Naive B cell (primary cell): Measurements from ENCODE around the gene TRIP12. TPM values are rescaled to one million over a fixed set of nuclear protein-coding genes. Genes with fewer than 3 reads are reported as not detected.
"Not testable (repeated sequence)": the region's sequence is repeated elsewhere in the genome, so short reads cannot be mapped to it uniquely, and the experiment has no call there.

Source experiments
- ATAC-seq, 2 donors: fragments of 150-1000 bp; cut with Tn5 transposase; 2 replicates each; pipeline ENCODE4 v1.10.0; 2021; ENCODE audit warnings: low read depth in 2 of 2, mild to moderate bottlenecking in 2 of 2, moderate library complexity in 2 of 2
- DNase-seq: peaks from one replicate; pipeline ENCODE4 v3.0.0; 2022
- H3K27ac Mint-ChIP-seq, 6 donors: one replicate each; pipeline ENCODE4 v1.8.0; 2020 to 2022; ENCODE audit warnings: mild to moderate bottlenecking in 6 of 6, mixed read lengths in 6 of 6, moderate library complexity in 5 of 6, inconsistent platforms in 2 of 6
- H3K27me3 Mint-ChIP-seq, 3 donors: one replicate each; pipeline ENCODE4 v1.8.0; 2021 to 2022; ENCODE audit warnings: mixed read lengths in 3 of 3, mild to moderate bottlenecking in 1 of 3
- H3K36me3 Mint-ChIP-seq, 2 donors: one replicate each; pipeline ENCODE4 v1.8.0; 2020 to 2022; ENCODE audit warnings: mixed read lengths in 2 of 2, inconsistent platforms in 1 of 2, mild to moderate bottlenecking in 1 of 2
- H3K4me1 Mint-ChIP-seq, 3 donors: one replicate each; pipeline ENCODE4 v1.8.0; 2020 to 2022; ENCODE audit warnings: mixed read lengths in 3 of 3, inconsistent platforms in 1 of 3, mild to moderate bottlenecking in 1 of 3, moderate library complexity in 1 of 3
- H3K4me3 Mint-ChIP-seq, 8 donors: one replicate each; pipeline ENCODE4 v1.8.0; 2020 to 2022; ENCODE audit warnings: mild to moderate bottlenecking in 8 of 8, mixed read lengths in 8 of 8, moderate library complexity in 8 of 8, inconsistent platforms in 2 of 8
- H3K9me3 Mint-ChIP-seq, 7 donors: one replicate each; pipeline ENCODE4 v1.8.0; 2020 to 2022; ENCODE audit warnings: mixed read lengths in 7 of 7, mild to moderate bottlenecking in 5 of 7, inconsistent platforms in 2 of 7, moderate library complexity in 1 of 7
- polyA plus RNA-seq, 6 donors: library from polyadenylated mRNA; unstranded; fragments of 300-500 nt; fragmentation: Illumina TruSeq; gene quantifications; one replicate each; pipeline ENCODE4 v1.2.3, GENCODE V29; 2021; ENCODE audit warnings: low read depth in 6 of 6

The TRIP12 gene
- polyA plus RNA-seq, 6 donors from 2014 or later: 20.0 to 64.5 (median 46.1) TPM

DNA sequence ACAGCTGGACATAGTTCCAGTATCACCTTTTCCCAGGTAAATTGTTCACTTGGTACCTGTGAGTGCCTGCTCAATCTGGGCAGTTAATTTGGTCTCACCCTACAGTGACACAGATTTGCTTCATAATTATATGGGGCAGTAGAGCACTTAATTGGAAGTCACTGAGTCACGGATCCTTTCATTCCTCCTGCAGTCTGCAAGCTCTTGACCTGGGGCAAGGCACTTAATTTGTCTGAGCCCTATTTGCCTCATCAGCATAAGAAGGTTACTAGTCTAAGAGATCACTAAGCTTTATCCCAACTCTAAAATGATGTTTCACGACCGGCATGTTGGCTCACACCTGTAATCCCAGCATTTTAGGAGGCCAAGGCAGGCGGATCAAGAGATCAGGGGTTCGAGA lies 9.4 kb upstream of the TRIP12 start:
- H3K4me3 Mint-ChIP-seq: no peak overlapping the region
- H3K36me3 Mint-ChIP-seq: no peaks in the 10 kb centered on the region
- H3K4me1 Mint-ChIP-seq: no peaks in the 10 kb centered on the region
- H3K9me3 Mint-ChIP-seq: peaks cover 0 to 2% (median 0%) of the 10 kb centered on the region in 7 donors
- no peak for DNase-seq
- no peak for ATAC-seq
- no peaks in the 10 kb centered on the region for H3K27me3 Mint-ChIP-seq
- no peak overlapping the region for H3K27ac Mint-ChIP-seq

DNA sequence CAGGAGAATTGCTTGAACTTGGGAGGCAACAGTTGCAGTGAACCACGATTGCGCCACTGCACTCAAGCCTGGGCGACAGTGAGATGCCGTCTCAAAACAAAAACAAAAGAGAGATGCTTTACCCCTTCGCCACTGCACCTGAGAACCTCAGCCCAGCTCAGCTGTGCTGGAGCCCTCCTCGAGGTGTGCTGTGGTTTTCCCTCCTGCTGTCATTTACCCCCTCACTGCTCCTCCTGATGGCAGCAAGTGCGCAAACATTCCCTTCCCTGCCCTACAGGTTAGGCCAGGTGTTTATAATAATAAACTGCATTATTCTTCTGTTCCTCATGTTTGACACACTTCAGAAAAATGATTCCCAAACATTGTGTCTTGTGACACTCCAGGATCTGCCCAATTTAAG lies 8.8 kb upstream of the TRIP12 start:
- no peak for ATAC-seq
- DNase-seq: no peak
- H3K27ac Mint-ChIP-seq: no peak overlapping the region
- H3K4me1 Mint-ChIP-seq: no peaks in the 10 kb centered on the region
- H3K27me3 Mint-ChIP-seq: no peaks in the 10 kb centered on the region
- no peaks in the 10 kb centered on the region for H3K36me3 Mint-ChIP-seq
- H3K9me3 Mint-ChIP-seq: no peaks in the 10 kb centered on the region
- no peak overlapping the region for H3K4me3 Mint-ChIP-seq

DNA sequence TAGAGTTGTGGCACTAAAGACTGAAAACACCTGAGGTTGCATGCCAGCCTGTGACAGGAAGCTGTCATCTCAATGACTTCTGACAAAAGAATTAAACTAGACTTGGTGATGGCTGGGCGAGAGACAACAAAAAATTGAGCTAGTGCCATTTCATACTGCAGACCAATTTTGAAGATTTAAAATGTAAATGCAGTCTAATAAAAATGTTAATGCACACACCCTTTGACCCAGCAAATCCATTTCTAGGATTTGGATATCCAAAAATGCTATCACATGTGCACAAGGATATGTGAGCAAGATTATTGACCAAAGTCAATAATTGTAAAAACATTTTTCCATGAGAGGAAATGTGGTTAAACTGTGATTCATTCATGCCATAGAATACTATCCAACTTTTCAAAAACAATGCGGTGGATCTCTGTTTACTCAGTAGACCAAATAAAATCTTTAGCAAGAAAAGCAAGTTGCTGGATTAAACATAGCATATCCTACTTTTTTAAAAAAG lies 6.1 kb upstream of the TRIP12 start:
- Mint-ChIP-seq H3K36me3 (no peaks in the 10 kb centered on the region), H3K27ac (no peak overlapping the region), H3K27me3 (no peaks in the 10 kb centered on the region), H3K4me3 (peak overlapping the region in 1 of 8 donors; percentile 26), H3K9me3 (no peaks in the 10 kb centered on the region), H3K4me1 (peaks cover 0 to 5% (median 2%) of the 10 kb centered on the region in 3 donors)
- DNase-seq: no peak
- no peak for ATAC-seq

DNA sequence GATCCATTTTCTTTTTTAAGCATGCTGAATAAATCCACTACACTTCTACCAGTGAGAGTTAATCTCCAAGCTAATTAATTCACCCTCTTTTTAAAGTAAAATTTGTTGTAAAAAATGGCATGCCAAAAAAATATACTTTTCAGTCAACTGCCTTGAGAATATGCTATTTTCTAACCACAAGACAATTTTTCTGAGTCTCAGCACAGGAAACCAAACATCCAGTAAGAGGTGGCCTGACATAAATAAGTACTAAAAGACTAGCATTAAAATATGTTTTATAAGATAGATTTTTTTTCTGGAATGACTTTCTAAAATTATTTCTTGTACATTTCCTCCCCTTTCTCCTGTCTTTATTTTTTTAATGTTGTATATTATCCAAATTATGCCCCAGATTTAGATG lies 3.4 kb upstream of the TRIP12 start:
- no peak for ATAC-seq
- peaks cover 0 to 5% (median 0%) of the 10 kb centered on the region in 7 donors for H3K9me3 Mint-ChIP-seq
- H3K27ac Mint-ChIP-seq: peak overlapping the region in 1 of 6 donors; percentile 44
- no peak for DNase-seq
- H3K36me3 Mint-ChIP-seq: peaks cover 0 to 14% of the 10 kb centered on the region in 2 donors
- H3K4me3 Mint-ChIP-seq: peak overlapping the region in 2 of 8 donors; percentile 24 to 42
- peaks cover 12 to 26% (median 17%) of the 10 kb centered on the region in 3 donors for H3K4me1 Mint-ChIP-seq
- no peaks in the 10 kb centered on the region for H3K27me3 Mint-ChIP-seq

DNA sequence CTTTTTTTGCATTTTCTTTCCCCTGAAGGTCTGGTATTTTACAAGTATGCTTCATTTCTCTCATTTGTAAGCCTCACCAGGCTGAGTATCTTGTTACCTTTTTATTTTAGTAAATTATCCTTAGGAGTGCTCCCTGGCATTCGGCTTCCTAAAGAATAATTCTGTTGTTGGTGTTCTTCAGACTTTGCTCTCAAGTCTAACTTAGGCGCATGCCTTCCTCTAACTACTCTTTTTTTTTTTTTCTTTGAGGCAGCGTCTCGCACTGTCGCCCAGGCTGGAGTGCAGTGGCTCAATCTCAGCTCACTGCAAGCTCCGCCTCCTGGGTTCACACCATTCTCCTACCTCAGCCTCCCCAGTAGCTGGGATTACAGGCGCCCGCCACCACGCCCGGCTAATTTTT lies 2.7 kb upstream of the TRIP12 start:
- DNase-seq, ATAC-seq, H3K9me3 Mint-ChIP-seq, H3K27ac Mint-ChIP-seq, H3K27me3 Mint-ChIP-seq: not testable (repeated sequence)
- H3K4me1 Mint-ChIP-seq: peaks cover 19 to 32% (median 24%) of the 10 kb centered on the region in 3 donors
- H3K4me3 Mint-ChIP-seq: peak overlapping the region in 3 of 8 donors; percentile 36 to 70 (median 68)
- peaks cover 0 to 14% of the 10 kb centered on the region in 2 donors for H3K36me3 Mint-ChIP-seq

DNA sequence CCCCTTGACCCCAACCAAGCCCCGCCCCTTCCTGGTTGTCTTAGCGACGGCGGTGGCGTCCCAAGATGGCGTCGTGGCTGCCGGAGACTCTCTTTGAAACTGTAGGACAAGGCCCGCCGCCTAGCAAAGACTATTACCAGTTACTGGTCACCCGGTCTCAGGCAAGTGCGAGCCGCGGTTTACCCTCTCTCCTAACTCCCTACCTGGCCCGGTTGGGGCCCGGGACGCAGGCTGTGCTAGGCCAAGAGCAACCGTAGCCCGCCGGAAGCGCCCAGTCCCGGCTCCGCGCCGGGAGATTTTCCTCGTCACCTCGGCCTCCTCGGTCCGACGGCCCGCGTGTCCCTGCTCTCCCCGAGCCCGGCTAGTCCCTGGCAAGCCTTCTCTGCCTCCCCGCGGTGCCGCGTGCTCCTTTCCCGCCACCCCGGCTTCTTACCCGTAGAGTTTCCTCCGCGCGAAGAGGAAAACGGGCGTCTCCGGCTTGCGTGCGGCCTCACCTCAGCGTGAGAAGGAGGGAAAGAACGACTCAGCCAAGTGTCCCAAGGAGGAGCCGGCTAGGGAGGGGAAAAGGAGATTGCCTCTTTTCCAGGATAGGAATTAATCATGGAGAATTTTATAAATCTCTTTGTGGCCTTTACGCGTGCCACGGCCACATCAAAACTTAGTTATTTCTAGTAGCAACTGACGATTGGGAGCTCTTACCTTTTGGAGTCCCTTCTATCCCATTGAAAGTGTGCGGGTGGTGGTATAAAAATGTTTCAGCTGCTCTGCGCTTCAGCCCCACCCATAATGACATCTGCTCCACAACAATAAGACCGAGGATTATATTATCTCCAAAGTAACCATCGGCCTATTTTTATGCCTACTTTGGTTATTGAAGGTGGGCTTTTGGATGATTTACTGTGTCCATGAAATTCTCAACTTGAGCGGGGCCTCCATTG lies 909 bp upstream of the TRIP12 start, which contains the start of gene FBXO36:
Gene FBXO36, plus strand, starts transcription at position 55 of the 938 bp plus-strand sequence. Its CDS starts 11 bp downstream, at position 66.
- Mint-ChIP-seq H3K4me1 (peaks cover 25 to 39% (median 36%) of the 10 kb centered on the region in 3 donors), H3K4me3 (peak within 1 kb of the TSS; percentile 95 to 100 (median 100)), H3K27me3 (no peaks in the 10 kb centered on the region), H3K9me3 (peaks cover 0 to 5% (median 0%) of the 10 kb centered on the region in 7 donors), H3K27ac (peak within 1 kb of the TSS; percentile 97 to 100 (median 100)), H3K36me3 (peaks cover 0 to 18% of the 10 kb centered on the region in 2 donors)
- peak; percentile 64 to 68 for ATAC-seq
- DNase-seq: no peak

DNA sequence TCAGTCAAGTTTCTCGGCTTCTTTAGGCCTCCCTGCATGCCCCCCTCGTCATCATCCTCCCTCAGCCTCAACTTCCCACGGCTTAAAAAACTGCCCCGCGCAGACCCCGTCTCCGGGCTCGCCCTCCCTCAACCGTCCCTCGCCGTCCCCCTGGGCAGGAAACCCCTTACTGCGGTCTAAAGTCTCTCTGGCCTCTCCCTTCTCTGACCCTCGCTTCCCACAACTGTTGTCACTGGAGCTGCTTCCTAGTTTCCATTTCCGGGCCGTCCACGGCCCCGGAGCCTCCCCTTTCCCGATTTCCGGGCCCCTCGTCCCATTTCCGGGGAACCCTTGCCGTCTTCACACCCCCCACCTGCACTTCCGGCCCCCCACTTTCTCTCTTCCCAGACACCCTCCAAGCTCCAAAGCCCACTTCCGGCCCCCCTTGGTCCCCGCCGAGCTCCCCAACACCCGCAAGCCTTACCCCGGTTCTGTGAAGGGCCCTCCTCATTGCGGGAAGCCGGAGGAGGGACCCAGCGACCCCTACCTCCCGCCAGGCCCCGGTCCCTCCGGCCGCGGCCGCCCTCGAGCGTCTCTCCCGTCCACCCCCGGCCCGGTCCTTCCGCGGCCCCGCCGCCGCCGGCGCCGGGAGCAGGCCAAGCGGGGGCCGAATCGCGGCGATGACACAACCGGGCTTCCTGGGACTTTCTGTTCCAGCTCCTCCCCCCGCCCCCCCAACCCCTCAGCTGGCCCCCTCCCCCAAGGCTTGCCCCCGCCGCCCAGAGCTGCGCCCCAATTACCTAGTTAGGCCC lies 513 bp downstream of the TRIP12 start:
- Mint-ChIP-seq H3K27me3 (no peaks in the 10 kb centered on the region), H3K4me3 (peak overlapping the region; percentile 95 to 100 (median 100)), H3K4me1 (peaks cover 29 to 49% (median 46%) of the 10 kb centered on the region in 3 donors), H3K9me3 (peaks cover 0 to 5% (median 0%) of the 10 kb centered on the region in 7 donors), H3K27ac (peak overlapping the region; percentile 97 to 100 (median 99)), H3K36me3 (peaks cover 0 to 21% of the 10 kb centered on the region in 2 donors)
- ATAC-seq (peak; percentile 23 to 26), DNase-seq (no peak)

DNA sequence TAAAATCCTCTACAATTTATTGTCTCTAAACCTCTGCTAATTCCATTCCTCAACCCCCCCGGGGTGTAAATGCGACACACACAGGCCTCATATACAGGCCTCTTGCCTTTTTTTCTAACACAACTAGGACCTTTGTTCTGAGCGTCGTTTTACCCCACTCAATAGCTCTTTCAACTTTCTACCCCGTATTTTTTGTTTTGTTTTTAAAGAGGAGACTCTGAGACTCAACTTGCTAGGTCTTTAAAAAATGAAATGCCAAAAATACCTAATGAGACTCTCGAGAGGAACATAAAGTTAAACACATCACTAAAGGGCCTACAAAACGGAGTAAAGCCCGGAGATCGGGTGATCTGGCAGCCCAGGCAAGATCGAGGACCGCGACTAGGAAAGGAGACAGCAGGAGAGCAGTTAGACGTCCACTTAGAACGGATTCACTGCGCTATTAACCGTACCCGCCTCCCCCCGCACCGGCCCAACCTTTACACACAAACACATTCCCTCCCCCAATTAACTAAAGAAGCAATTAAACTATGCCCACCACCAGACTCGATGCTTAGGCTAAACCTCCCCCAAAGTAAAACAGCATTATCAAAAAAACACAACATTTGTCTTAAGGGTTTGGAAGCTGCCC lies 1.7 kb downstream of the TRIP12 start:
- Mint-ChIP-seq H3K4me1 (peaks cover 29 to 56% (median 47%) of the 10 kb centered on the region in 3 donors), H3K27me3 (no peaks in the 10 kb centered on the region), H3K4me3 (peak overlapping the region; percentile 95 to 100 (median 100)), H3K9me3 (peaks cover 0 to 5% (median 0%) of the 10 kb centered on the region in 7 donors), H3K27ac (peak overlapping the region; percentile 94 to 100 (median 99)), H3K36me3 (peaks cover 0 to 21% of the 10 kb centered on the region in 2 donors)
- ATAC-seq (no peak), DNase-seq (peak; percentile 16)

DNA sequence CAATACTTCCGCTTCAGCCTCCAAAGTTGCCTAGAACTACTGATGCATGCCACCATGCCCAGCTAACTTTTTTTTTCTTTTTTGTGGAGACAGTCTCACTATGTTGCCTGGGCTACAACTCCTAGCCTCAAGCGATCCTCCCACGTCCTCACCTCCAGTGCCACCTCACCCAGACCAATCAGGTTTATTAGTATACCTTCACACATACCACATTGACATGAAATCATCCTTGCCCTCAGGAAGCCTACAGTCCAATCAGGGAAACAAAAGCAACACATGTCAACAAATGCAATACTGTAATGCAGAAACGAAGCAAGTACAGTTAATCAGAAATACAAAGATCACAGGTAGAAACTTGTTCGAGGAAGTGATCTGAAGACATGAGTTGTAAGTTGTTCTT lies 4.0 kb downstream of the TRIP12 start:
- Mint-ChIP-seq H3K27me3 (no peaks in the 10 kb centered on the region), H3K9me3 (peaks cover 0 to 5% (median 0%) of the 10 kb centered on the region in 7 donors), H3K36me3 (peaks cover 0 to 21% of the 10 kb centered on the region in 2 donors), H3K4me1 (peaks cover 39 to 70% (median 60%) of the 10 kb centered on the region in 3 donors), H3K27ac (peak overlapping the region in 3 of 6 donors; percentile 5 to 82 (median 48)), H3K4me3 (peak overlapping the region in 3 of 8 donors; percentile 1 to 53 (median 2))
- no peak for DNase-seq
- no peak for ATAC-seq

DNA sequence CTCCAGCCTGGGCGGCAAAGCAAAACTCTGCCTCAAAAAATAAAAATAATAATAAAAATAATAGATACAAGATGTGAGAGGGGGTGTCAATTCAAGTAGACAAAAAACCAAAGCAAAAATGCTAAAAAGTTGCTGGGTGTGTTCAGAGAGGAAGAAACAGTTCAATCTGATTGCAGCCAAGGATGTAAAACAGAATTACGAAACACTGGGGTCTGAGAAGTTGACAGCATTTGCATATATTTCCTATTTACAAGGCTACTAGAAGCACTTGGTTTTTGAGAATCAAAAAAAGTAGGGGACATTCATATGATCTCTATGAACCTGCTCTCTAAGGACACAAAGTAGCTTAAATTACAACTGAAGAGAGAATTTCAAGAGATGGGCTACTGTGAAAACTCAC lies 7.6 kb downstream of the TRIP12 start:
- H3K36me3 Mint-ChIP-seq: peaks cover 0 to 8% of the 10 kb centered on the region in 2 donors
- H3K4me3 Mint-ChIP-seq: peak overlapping the region in 3 of 8 donors; percentile 29 to 51 (median 29)
- no peaks in the 10 kb centered on the region for H3K9me3 Mint-ChIP-seq
- DNase-seq: no peak
- H3K27me3 Mint-ChIP-seq: no peaks in the 10 kb centered on the region
- peak in 1 of 2 donors; percentile 54 for ATAC-seq
- H3K27ac Mint-ChIP-seq: peak overlapping the region in 3 of 6 donors; percentile 43 to 81 (median 43)
- peaks cover 38 to 78% (median 56%) of the 10 kb centered on the region in 3 donors for H3K4me1 Mint-ChIP-seq

DNA sequence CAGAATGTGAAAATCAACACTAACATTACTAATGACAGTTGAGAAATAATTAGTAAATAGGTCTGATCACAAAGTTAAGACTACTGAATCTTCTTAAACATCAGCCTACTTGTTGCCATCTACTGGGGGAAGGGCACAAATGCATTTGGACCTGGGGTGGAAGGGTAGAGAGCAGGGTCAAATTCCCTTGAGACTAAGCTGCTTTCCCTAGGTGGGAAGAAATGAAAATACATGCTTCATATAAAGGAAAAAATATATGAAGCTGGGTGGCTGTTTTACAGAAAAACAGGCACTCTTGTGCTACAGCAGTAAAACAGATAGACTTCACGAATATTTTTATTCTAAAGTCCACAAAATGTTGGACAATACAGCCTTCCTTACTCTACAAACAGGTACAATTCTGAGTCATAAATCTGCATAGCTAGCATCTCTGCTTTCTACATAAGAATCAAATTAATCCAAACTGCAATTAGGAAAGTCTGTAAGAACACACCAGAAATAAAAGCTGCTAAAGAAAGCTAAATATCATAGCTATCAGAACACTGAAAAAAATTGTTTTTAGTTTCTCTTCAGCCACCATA lies 10.9 kb downstream of the TRIP12 start:
- Mint-ChIP-seq H3K4me3 (peak overlapping the region in 5 of 8 donors; percentile 13 to 63 (median 43)), H3K9me3 (no peaks in the 10 kb centered on the region), H3K27me3 (no peaks in the 10 kb centered on the region), H3K36me3 (no peaks in the 10 kb centered on the region), H3K27ac (peak overlapping the region; percentile 30 to 77 (median 54)), H3K4me1 (peaks cover 31 to 69% (median 46%) of the 10 kb centered on the region in 3 donors)
- ATAC-seq (peak; percentile 67 to 79), DNase-seq (peak; percentile 25)

DNA sequence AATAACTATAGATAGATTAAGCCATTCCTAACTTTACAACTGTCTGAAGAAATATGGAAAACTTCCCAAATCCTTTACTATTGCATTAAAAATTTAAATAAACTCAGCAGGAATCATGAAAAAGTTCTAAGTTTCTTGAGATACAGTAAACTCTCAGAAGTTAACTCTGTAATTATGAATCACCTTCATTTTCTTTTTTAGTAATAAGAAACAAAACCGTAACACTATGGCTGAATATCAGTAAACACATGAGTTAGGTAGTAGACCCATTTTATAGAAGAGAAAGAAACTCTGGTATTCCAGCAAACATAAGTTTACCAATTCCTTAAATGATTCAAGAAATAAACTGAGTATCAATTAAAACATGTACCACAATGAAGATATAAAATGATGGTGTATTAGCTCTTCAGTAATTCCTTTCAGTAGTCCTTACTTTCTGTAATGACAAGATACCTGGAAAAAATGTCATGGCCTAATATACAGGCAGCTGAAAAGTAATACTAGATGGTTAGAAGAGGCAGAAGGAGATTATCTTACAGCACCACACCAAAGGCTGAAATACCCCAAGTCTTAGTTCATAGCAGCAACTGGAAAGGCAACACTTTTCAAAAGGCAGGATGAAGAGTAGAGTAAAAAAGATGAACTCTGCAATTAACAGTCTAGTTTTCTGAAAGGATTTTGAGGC lies 11.5 kb downstream of the TRIP12 start:
- DNase-seq: no peak
- no peaks in the 10 kb centered on the region for H3K36me3 Mint-ChIP-seq
- H3K4me1 Mint-ChIP-seq: peaks cover 31 to 66% (median 46%) of the 10 kb centered on the region in 3 donors
- peak overlapping the region in 4 of 6 donors; percentile 4 to 57 (median 24) for H3K27ac Mint-ChIP-seq
- H3K27me3 Mint-ChIP-seq: no peaks in the 10 kb centered on the region
- peak overlapping the region in 4 of 8 donors; percentile 4 to 63 (median 28) for H3K4me3 Mint-ChIP-seq
- ATAC-seq: no peak
- no peaks in the 10 kb centered on the region for H3K9me3 Mint-ChIP-seq
